A549 (cell line): Measurements from ENCODE around the gene NFKBIZ. TPM values are rescaled to one million over a fixed set of nuclear protein-coding genes. Genes with fewer than 3 reads are reported as not detected.

ENCODE experiments used
- ATAC-seq, 2 experiments: fragments of 200-7000 bp in 1 of 2; fragments of >200 bp in 1 of 2; cut with Nextera tagmentation in 1 of 2; cut with Tn5 transposase in 1 of 2; 3 replicates each; pipeline versions ENCODE4 v1.8.0 to v1.9.1; 2018 to 2020; ENCODE audit warnings: mild to moderate bottlenecking in 1 of 2, moderate library complexity in 1 of 2
- CTCF ChIA-PET: fragments of 300-600 bp; sonication (Branson Sonifier 250); formaldehyde crosslinking; extraction: SDS; loops from one replicate; lab custom pipeline; 2021; ENCODE audit warnings: antibody characterized with exemption, inconsistent platforms; lab: Yijun Ruan, JAX
- POLR2A ChIA-PET: fragments of 350-600 bp; formaldehyde crosslinking; extraction: SDS; loops from one replicate; lab custom pipeline; 2021; ENCODE audit warnings: antibody characterized with exemption, inconsistent platforms; lab: Yijun Ruan, JAX
- DNase-seq, 2 experiments: peaks; one replicate each; pipeline versions ENCODE4 v3.0.0 to v3.0.0-alpha.2; 2011 to 2016; ENCODE audit warnings: low read depth in 1 of 2, low spot score in 1 of 2
- FAIRE-seq: peaks from 2 replicates; lab custom pipeline; 2011; peaks lifted over from hg19 to GRCh38; lab: Jason Lieb, UNC
- H3K27ac ChIP-seq, 2 experiments: fragments of >200 bp; sonication (Bioruptor Twin); formaldehyde crosslinking; 3 replicates each; pipeline ENCODE4 v1.5.1; 2016 to 2017
- H3K4me1 ChIP-seq: fragments of >200 bp; sonication (Bioruptor Twin); formaldehyde crosslinking; 3 replicates; pipeline ENCODE4 v1.6.1; 2016
- H3K4me2 ChIP-seq: fragments of >200 bp; sonication (Bioruptor Twin); formaldehyde crosslinking; 3 replicates; pipeline ENCODE4 v1.6.1; 2016
- H3K4me3 ChIP-seq: fragments of >200 bp; sonication (Bioruptor Twin); formaldehyde crosslinking; 3 replicates; pipeline ENCODE4 v1.5.1; 2016
- H3K9me3 ChIP-seq: fragments of >200 bp; sonication (Bioruptor Twin); formaldehyde crosslinking; 3 replicates; pipeline ENCODE4 v1.6.1; 2016
- BHLHE40 ChIP-seq: IDR thresholded peaks from 2 replicates; pipeline ENCODE4 v1.6.1; 2012; ENCODE audit warnings: low read depth, low read length, inconsistent platforms
- CBX2 ChIP-seq: fragments of 200-600 bp; sonication (generic); IDR thresholded peaks from 2 replicates; pipeline ENCODE4 v1.6.1; 2016; ENCODE audit warnings: low read depth, mild to moderate bottlenecking, borderline replicate concordance
- CBX8 ChIP-seq: fragments of 200-600 bp; sonication (generic); IDR thresholded peaks from 2 replicates; pipeline ENCODE4 v1.6.1; 2016
- CHD2 ChIP-seq: fragments of 150-350 bp; IDR thresholded peaks from 2 replicates; pipeline ENCODE4 v1.6.1; 2014; ENCODE audit warnings: low read length; ENCODE audit not compliant: partially characterized antibody
- CTCF ChIP-seq: fragments of >200 bp; sonication (Bioruptor Twin); formaldehyde crosslinking; IDR thresholded peaks from 3 replicates; pipeline ENCODE4 v1.5.1; 2016
- EHF ChIP-seq: fragments of 250-450 bp; sonication (Bioruptor Pico); IDR thresholded peaks from 2 replicates; pipeline ENCODE4 v1.5.0; 2020; ENCODE audit warnings: mild to moderate bottlenecking
- EHMT2 ChIP-seq: fragments of 200-600 bp; sonication (generic); IDR thresholded peaks from 2 replicates; pipeline ENCODE4 v1.6.1; 2016; ENCODE audit warnings: antibody characterized with exemption, low read depth, mild to moderate bottlenecking, moderate library complexity
- FOSL2 ChIP-seq, 2 experiments: fragments of 450-650 bp in 1 of 2; fragments of >200 bp in 1 of 2; sonication (Bioruptor Twin) in 1 of 2; formaldehyde crosslinking; IDR thresholded peaks; 2 replicates each; pipeline versions ENCODE4 v1.5.0 to v1.6.1; 2016 to 2020; ENCODE audit warnings: mild to moderate bottlenecking in 1 of 2, moderate library complexity in 1 of 2
- GATA3 ChIP-seq: IDR thresholded peaks from 2 replicates; pipeline ENCODE4 v1.6.1; 2012; ENCODE audit warnings: borderline replicate concordance
- HEYL ChIP-seq: fragments of 250-450 bp; sonication (Bioruptor Pico); IDR thresholded peaks from 2 replicates; pipeline ENCODE4 v1.8.0; 2021; ENCODE audit warnings: mild to moderate bottlenecking, moderate library complexity
- HOXB5 ChIP-seq: fragments of 250-450 bp; sonication (Bioruptor Pico); IDR thresholded peaks from 2 replicates; pipeline ENCODE4 v1.5.0; 2020; ENCODE audit warnings: mild to moderate bottlenecking, moderate library complexity
- NR3C1 ChIP-seq: fragments of >200 bp; sonication (Bioruptor Twin); formaldehyde crosslinking; IDR thresholded peaks from 3 replicates; pipeline ENCODE4 v1.6.1; 2017
- PBX3 ChIP-seq: IDR thresholded peaks from 2 replicates; pipeline ENCODE4 v1.6.1; 2012
- RAD21 ChIP-seq, 2 experiments: fragments of >200 bp in 1 of 2; sonication (Bioruptor Twin) in 1 of 2; formaldehyde crosslinking in 1 of 2; IDR thresholded peaks in 1 of 2; conservative IDR thresholded peaks in 1 of 2; 2 replicates in 1 of 2; 3 replicates in 1 of 2; pipeline ENCODE4 v1.6.1; 2012 to 2018; ENCODE audit warnings: inconsistent platforms in 1 of 2
- RARB ChIP-seq: fragments of 250-450 bp; sonication (Bioruptor Pico); IDR thresholded peaks from 2 replicates; pipeline ENCODE4 v1.8.0; 2021; ENCODE audit warnings: mild to moderate bottlenecking, moderate library complexity
- RCOR1 ChIP-seq: fragments of 150-350 bp; IDR thresholded peaks from 2 replicates; pipeline ENCODE4 v1.6.1; 2014; ENCODE audit warnings: antibody characterized with exemption, low read length, low read depth
- SMC3 ChIP-seq: fragments of >200 bp; sonication (Bioruptor Twin); formaldehyde crosslinking; IDR thresholded peaks from 3 replicates; pipeline ENCODE4 v1.6.1; 2018; ENCODE audit warnings: inconsistent platforms
- SREBF2 ChIP-seq: fragments of 450-650 bp; IDR thresholded peaks from 2 replicates; pipeline ENCODE4 v1.6.1; 2014; ENCODE audit warnings: mild to moderate bottlenecking, moderate library complexity
- ZC3H11A ChIP-seq: fragments of 450-650 bp; IDR thresholded peaks from 2 replicates; pipeline ENCODE4 v1.6.1; 2014; ENCODE audit warnings: antibody characterized with exemption, mild to moderate bottlenecking
- ZFP36 ChIP-seq: fragments of 450-650 bp; IDR thresholded peaks from 2 replicates; pipeline ENCODE4 v1.6.1; 2014; ENCODE audit warnings: borderline replicate concordance; ENCODE audit not compliant: partially characterized antibody
- WGBS: methylation state at CpG from one replicate; pipeline ENCODE4 v1.1.6; 2017; ENCODE audit errors: missing lambda C conversion rate; 5-methylcytosine and 5-hydroxymethylcytosine counted together
- polyA plus RNA-seq, 4 experiments: library from polyadenylated mRNA; depleted of rRNA in 3 of 4; stranded (reverse); fragments of >200 nt; fragmentation: RNase III in 1 of 4; extraction: RNeasy Plus Mini Kit Qiagen cat#74134 plus additional on column Dnase treatment in 1 of 4; gene quantifications; 2 replicates in 3 of 4; 3 replicates in 1 of 4; pipeline ENCODE4 v1.2.3, GENCODE V29; 2011 to 2017

NFKBIZ gene
- polyA plus RNA-seq, 2 of the 4 experiments (the other 2 are of a cell fraction) = 19.8 to 36.1 TPM

GRCh38 chr3:101848754-101849713, at the start of gene NFKBIZ (continued):
- TF ChIP-seq FOSL2 (IDR thresholded peaks at IDR 0.05) (no peak), FOSL2 (CRISPR knock-in tag; IDR thresholded peaks at IDR 0.05) (no peak; the same call in 1 of the 2 replicates), BHLHE40 (no peak), PBX3 (0 out of 2 replicates have a peak, but pooled peaks have one; percentile 21), CBX8 (no peak)

- DNase-seq = no peak
- no peak for ATAC-seq
Observed at GRCh38 chr3:101801174-101801573, 48.1 kb upstream of the NFKBIZ start.

GRCh38 chr3:101802179-101802578, 47.1 kb upstream of the NFKBIZ start:
- ChIA-PET CTCF (interaction anchor here (0.6 to 13.6 kb wide), 19 partner anchors 8 to 737 kb away, joined by 3 to 118 read pairs (median 6); partner anchors contain the start of gene NXPE3), POLR2A (no interaction called here)
- no peaks in the 10 kb centered on the region for H3K4me1 ChIP-seq
- H3K9me3 ChIP-seq = no peaks in the 10 kb centered on the region
- H3K4me2 ChIP-seq = no peak overlapping the region
- no peak for DNase-seq
- no peak overlapping the region for H3K27ac ChIP-seq
- no peak for ATAC-seq
- WGBS = 55% methylated on average over 2 of the region's 2 CpGs
- TF ChIP-seq GATA3 = no peak
- TF ChIP-seq FOSL2 (IDR thresholded peaks at IDR 0.05) = no peak
- peak; percentile 24; the same call in 1 of the 2 replicates for TF ChIP-seq FOSL2 (CRISPR knock-in tag; IDR thresholded peaks at IDR 0.05)
- FAIRE-seq = no peak
- no peak overlapping the region for H3K4me3 ChIP-seq

More at GRCh38 chr3:101801174-101801573, 48.1 kb upstream of the NFKBIZ start:
- no peaks in the 10 kb centered on the region for H3K9me3 ChIP-seq
- WGBS = 76% methylated on average over 4 of the region's 4 CpGs
- TF ChIP-seq RCOR1 (no peak), HEYL (CRISPR knock-in tag) (no peak), FOSL2 (IDR thresholded peaks at IDR 0.05) (no peak), FOSL2 (CRISPR knock-in tag; IDR thresholded peaks at IDR 0.05) (no peak), CBX2 (no peak), RARB (CRISPR knock-in tag) (no peak), NR3C1 (no peak), BHLHE40 (no peak), ZC3H11A (no peak), HOXB5 (CRISPR knock-in tag) (no peak), ZFP36 (no peak), SMC3 (no peak), CHD2 (no peak), SREBF2 (no peak), EHF (CRISPR knock-in tag) (no peak)
- TF ChIP-seq, all 56 proteins: peak for 0
- CTCF ChIA-PET = interaction anchor here (1.0 to 13.6 kb wide), 7 partner anchors 9 to 428 kb away, joined by 3 to 118 read pairs (median 6); no protein-coding TSS in a partner anchor
- no peak for FAIRE-seq
- no peak overlapping the region for H3K4me2 ChIP-seq
- H3K4me1 ChIP-seq = no peaks in the 10 kb centered on the region
- POLR2A ChIA-PET = no interaction called here
- H3K27ac ChIP-seq = no peak overlapping the region
- no peak overlapping the region for H3K4me3 ChIP-seq

GRCh38 chr3:101803173-101803782, 46.0 kb upstream of the NFKBIZ start:
- Histone ChIP-seq H3K27ac (no peak overlapping the region), H3K4me3 (no peak overlapping the region), H3K4me1 (no peaks in the 10 kb centered on the region), H3K4me2 (no peak overlapping the region), H3K9me3 (no peaks in the 10 kb centered on the region)
- WGBS = 77% methylated on average over 9 of the region's 9 CpGs
- ATAC-seq = peak; percentile 99
- ChIA-PET CTCF (interaction anchor here (0.6 to 13.6 kb wide), 36 partner anchors 9 to 738 kb away, joined by 3 to 118 read pairs (median 4); partner anchors contain the start of genes NFKBIZ and NXPE3), POLR2A (interaction anchor here (1.2 kb wide), 1 partner anchor 46 kb away, joined by 3 read pairs; the partner anchor contains the start of gene NFKBIZ)
- peak; percentile 83 for FAIRE-seq
- TF ChIP-seq EHMT2 (no peak), SMC3 (peak; percentile 60), CTCF (peak; percentile 87), RAD21 (conservative IDR thresholded peaks at IDR 0.05 in 1 of 2, IDR thresholded peaks at IDR 0.05 in 1 of 2) (peak; percentile 44 to 51; a peak in 4 of 5 replicates)
- TF ChIP-seq, all 56 proteins: peak for 3
- peak; percentile 54 to 76 for DNase-seq
